ENCODE data around the gene SLC16A10.

Gene SLC16A10

GRCh38 chr6:111161650-111162049 lies 74.3 kb downstream of the SLC16A10 start:
- DNase-seq (ENCODE audit: insufficient read length, low spot score) (no peak), FAIRE-seq (no peak)
- TF ChIP-seq POLR2AphosphoS5 (IDR thresholded peaks at IDR 0.05; ENCODE audit: low read depth, low read length) (no peak), SPI1 (IDR thresholded peaks at IDR 0.05; ENCODE audit: low read depth, low read length) (no peak), PAX5 (IDR thresholded peaks at IDR 0.05; ENCODE audit: insufficient read depth, low read length, severe bottlenecking) (no peak), POLR2A (IDR thresholded peaks at IDR 0.05; ENCODE audit: low read depth, low read length) (no peak), POU2F2 (IDR thresholded peaks at IDR 0.05; ENCODE audit: low read depth, low read length) (no peak)

GRCh38 chr6:111162504-111162903 lies 75.2 kb downstream of the SLC16A10 start:
- no peak for DNase-seq (ENCODE audit: insufficient read length, low spot score)

GRCh38 chr6:111171577-111172400 lies 84.5 kb downstream of the SLC16A10 start:
- DNase-seq (ENCODE audit: insufficient read length, low spot score), result no peak
- TF ChIP-seq TAF1 (IDR thresholded peaks at IDR 0.05; ENCODE audit: low read depth, low read length), result no peak
- TF ChIP-seq SPI1 (IDR thresholded peaks at IDR 0.05; ENCODE audit: low read depth, low read length), result no peak
- no peak for TF ChIP-seq POLR2A (IDR thresholded peaks at IDR 0.05; ENCODE audit: low read depth, low read length)
- TF ChIP-seq POLR2AphosphoS5 (IDR thresholded peaks at IDR 0.05; ENCODE audit: low read depth, low read length), result no peak
- TF ChIP-seq POU2F2 (IDR thresholded peaks at IDR 0.05; ENCODE audit: low read depth, low read length), result no peak
- no peak for TF ChIP-seq PAX5 (IDR thresholded peaks at IDR 0.05; ENCODE audit: insufficient read depth, low read length, severe bottlenecking)
- no peak for FAIRE-seq

More at GRCh38 chr6:111162504-111162903, 75.2 kb downstream of the SLC16A10 start:
- TF ChIP-seq TAF1 (IDR thresholded peaks at IDR 0.05; ENCODE audit: low read depth, low read length) (no peak), PAX5 (IDR thresholded peaks at IDR 0.05; ENCODE audit: insufficient read depth, low read length, severe bottlenecking) (no peak), POLR2A (IDR thresholded peaks at IDR 0.05; ENCODE audit: low read depth, low read length) (no peak), SPI1 (IDR thresholded peaks at IDR 0.05; ENCODE audit: low read depth, low read length) (no peak), POLR2AphosphoS5 (IDR thresholded peaks at IDR 0.05; ENCODE audit: low read depth, low read length) (no peak), POU2F2 (IDR thresholded peaks at IDR 0.05; ENCODE audit: low read depth, low read length) (no peak)
- FAIRE-seq, result no peak

GRCh38 chr6:111172563-111172962 lies 85.3 kb downstream of the SLC16A10 start:
- DNase-seq (ENCODE audit: insufficient read length, low spot score) (no peak), FAIRE-seq (no peak)
- TF ChIP-seq POLR2AphosphoS5 (IDR thresholded peaks at IDR 0.05; ENCODE audit: low read depth, low read length) (no peak), PAX5 (IDR thresholded peaks at IDR 0.05; ENCODE audit: insufficient read depth, low read length, severe bottlenecking) (no peak), POU2F2 (IDR thresholded peaks at IDR 0.05; ENCODE audit: low read depth, low read length) (no peak), TAF1 (IDR thresholded peaks at IDR 0.05; ENCODE audit: low read depth, low read length) (no peak)

GRCh38 chr6:111173341-111173740 lies 86.0 kb downstream of the SLC16A10 start:
- FAIRE-seq (no peak), DNase-seq (ENCODE audit: insufficient read length, low spot score) (no peak)
- no peak for TF ChIP-seq POLR2A (IDR thresholded peaks at IDR 0.05; ENCODE audit: low read depth, low read length)
- no peak for TF ChIP-seq POU2F2 (IDR thresholded peaks at IDR 0.05; ENCODE audit: low read depth, low read length)
- no peak for TF ChIP-seq SPI1 (IDR thresholded peaks at IDR 0.05; ENCODE audit: low read depth, low read length)
- no peak for TF ChIP-seq PAX5 (IDR thresholded peaks at IDR 0.05; ENCODE audit: insufficient read depth, low read length, severe bottlenecking)
- no peak for TF ChIP-seq POLR2AphosphoS5 (IDR thresholded peaks at IDR 0.05; ENCODE audit: low read depth, low read length)
- TF ChIP-seq TAF1 (IDR thresholded peaks at IDR 0.05; ENCODE audit: low read depth, low read length), result no peak

GRCh38 chr6:111173946-111174345 lies 86.6 kb downstream of the SLC16A10 start:
- FAIRE-seq (no peak), DNase-seq (ENCODE audit: insufficient read length, low spot score) (no peak)
- no peak for TF ChIP-seq PAX5 (IDR thresholded peaks at IDR 0.05; ENCODE audit: insufficient read depth, low read length, severe bottlenecking)

- DNase-seq (ENCODE audit: insufficient read length, low spot score) (no peak), FAIRE-seq (peak; percentile 58)
- TF ChIP-seq POLR2A (IDR thresholded peaks at IDR 0.05; ENCODE audit: low read depth, low read length) (no peak), POLR2AphosphoS5 (IDR thresholded peaks at IDR 0.05; ENCODE audit: low read depth, low read length) (no peak), TAF1 (IDR thresholded peaks at IDR 0.05; ENCODE audit: low read depth, low read length) (no peak), SPI1 (IDR thresholded peaks at IDR 0.05; ENCODE audit: low read depth, low read length) (no peak), PAX5 (IDR thresholded peaks at IDR 0.05; ENCODE audit: insufficient read depth, low read length, severe bottlenecking) (no peak), POU2F2 (IDR thresholded peaks at IDR 0.05; ENCODE audit: low read depth, low read length) (no peak)
These were observed 87.8 kb downstream of the SLC16A10 start for GRCh38 chr6:111175109-111175508.

GRCh38 chr6:111176038-111176759 lies 88.9 kb downstream of the SLC16A10 start:
- DNase-seq (ENCODE audit: insufficient read length, low spot score) (no peak), FAIRE-seq (no peak)
- TF ChIP-seq PAX5 (IDR thresholded peaks at IDR 0.05; ENCODE audit: insufficient read depth, low read length, severe bottlenecking) (no peak), POLR2AphosphoS5 (IDR thresholded peaks at IDR 0.05; ENCODE audit: low read depth, low read length) (no peak), TAF1 (IDR thresholded peaks at IDR 0.05; ENCODE audit: low read depth, low read length) (no peak), SPI1 (IDR thresholded peaks at IDR 0.05; ENCODE audit: low read depth, low read length) (no peak), POU2F2 (IDR thresholded peaks at IDR 0.05; ENCODE audit: low read depth, low read length) (no peak), POLR2A (IDR thresholded peaks at IDR 0.05; ENCODE audit: low read depth, low read length) (no peak)

GRCh38 chr6:111176760-111177099 lies 89.4 kb downstream of the SLC16A10 start:
- no peak for TF ChIP-seq POU2F2 (IDR thresholded peaks at IDR 0.05; ENCODE audit: low read depth, low read length)
- TF ChIP-seq TAF1 (IDR thresholded peaks at IDR 0.05; ENCODE audit: low read depth, low read length), result no peak
- no peak for TF ChIP-seq POLR2AphosphoS5 (IDR thresholded peaks at IDR 0.05; ENCODE audit: low read depth, low read length)
- TF ChIP-seq SPI1 (IDR thresholded peaks at IDR 0.05; ENCODE audit: low read depth, low read length), result no peak
- no peak for TF ChIP-seq PAX5 (IDR thresholded peaks at IDR 0.05; ENCODE audit: insufficient read depth, low read length, severe bottlenecking)
- no peak for TF ChIP-seq POLR2A (IDR thresholded peaks at IDR 0.05; ENCODE audit: low read depth, low read length)
- FAIRE-seq, result no peak

More at GRCh38 chr6:111176760-111177099, 89.4 kb downstream of the SLC16A10 start:
- DNase-seq (ENCODE audit: insufficient read length, low spot score), result no peak
